NCI-H2227 treated with DMSO at 0.1 percent for 48 hours (cell line): ENCODE results near the gene SRGAP1.
"Not testable (repeated sequence)": the region's sequence is repeated elsewhere in the genome, so short reads cannot be mapped to it uniquely, and the experiment has no call there.

ENCODE experiments used
- DNase-seq: peaks from one replicate; lab custom pipeline; 2025; lab: John Stamatoyannopoulos, UW

Gene SRGAP1

DNA sequence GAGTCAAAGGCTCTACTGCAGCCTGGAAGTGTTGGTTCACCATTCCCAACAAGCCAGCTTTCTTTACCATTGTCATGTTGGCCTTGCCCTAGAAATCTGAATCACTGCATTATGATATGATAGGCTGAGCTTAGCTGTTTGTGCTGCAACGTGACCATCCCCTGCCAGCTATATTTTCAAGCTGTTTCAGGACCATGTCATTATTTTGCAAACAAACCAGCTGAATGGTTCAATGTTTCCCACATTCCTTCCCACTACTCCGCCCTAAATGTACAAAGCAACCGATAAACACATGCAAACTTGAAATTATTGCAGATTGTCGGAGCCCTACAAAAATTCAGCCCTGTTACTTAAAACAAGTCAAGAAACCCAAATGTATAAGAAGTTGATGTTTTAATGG lies 241.5 kb downstream of the SRGAP1 start:
- DNase-seq = no peak

DNA sequence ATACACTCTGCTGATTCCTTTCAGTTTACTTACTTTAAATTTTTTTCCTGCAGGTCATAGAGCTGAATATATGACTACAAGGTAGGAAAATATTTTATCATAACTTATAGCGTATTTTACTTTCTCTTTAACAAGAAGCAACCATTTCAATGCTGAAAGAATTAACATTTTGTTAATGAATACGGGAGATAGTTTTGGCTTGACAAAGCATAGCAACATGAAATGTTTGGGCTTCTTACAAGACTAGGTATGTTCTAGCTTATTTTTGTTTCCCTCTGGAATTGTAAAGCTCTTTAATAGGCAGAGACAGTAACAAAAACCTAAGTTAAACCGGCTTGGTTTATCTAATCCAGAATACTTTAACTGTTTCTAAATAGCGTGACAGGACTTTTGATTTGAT lies 242.4 kb downstream of the SRGAP1 start:
- no peak for DNase-seq

DNA sequence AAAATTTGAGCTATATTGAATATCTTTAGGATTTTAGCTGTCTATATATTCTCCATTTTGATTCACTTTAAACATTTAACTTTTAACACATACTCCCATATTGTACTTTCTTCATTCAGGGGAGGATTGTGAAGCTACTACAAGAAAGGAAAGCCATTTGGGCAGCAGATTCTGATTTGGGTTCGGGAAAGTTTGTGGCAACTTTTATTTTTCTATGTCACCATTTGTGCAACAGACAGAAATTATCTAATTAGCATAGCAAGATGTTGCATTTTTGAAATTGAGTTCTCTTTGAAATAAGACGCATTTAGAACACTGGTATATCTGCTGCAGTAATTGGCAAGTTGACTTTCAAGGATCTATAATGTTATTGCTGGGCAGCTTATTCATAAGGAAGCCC lies 243.3 kb downstream of the SRGAP1 start:
- DNase-seq = no peak

DNA sequence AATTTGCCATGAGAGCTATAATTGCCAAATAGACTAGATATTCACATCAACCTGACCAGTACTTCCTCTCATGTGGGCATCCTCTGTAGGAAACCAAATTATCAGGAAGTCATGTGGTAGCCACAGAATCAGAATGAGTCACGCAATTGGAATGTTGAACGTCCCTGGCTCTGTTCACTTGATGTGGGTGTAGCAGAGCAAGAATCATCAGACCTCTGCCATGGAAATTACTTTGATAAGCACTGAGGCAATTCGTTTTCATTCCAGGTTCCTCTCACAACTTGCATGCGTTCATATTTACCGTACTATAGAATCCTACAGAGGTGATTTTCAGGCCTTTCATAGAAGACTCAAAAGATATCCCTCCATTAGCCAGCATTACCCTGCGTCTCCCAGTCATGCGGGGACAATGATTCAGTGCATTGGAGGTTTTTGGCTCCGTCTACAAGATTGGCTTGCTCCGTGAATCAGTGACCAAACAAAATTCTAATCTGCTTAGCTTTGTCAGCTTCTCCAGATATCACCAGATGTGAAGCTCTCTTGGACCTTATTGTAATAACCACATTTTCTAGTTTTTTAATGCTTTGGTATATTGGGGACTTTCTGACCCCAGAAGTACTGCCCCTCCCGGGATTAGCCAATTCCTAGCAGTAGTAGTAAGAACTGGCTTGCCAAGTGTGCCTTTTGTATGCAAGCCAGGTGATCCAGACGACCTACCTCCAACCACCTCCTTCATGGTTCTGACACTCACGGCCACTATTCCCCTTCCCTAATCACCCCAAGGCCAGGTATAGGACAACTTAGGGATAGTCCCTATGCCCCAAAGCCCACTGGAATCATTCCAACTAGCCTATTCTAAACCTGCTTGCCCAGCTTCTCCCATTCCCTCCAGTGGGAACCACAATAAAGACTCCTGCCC lies 244.2 kb downstream of the SRGAP1 start:
- peak; percentile 48 for DNase-seq

DNA sequence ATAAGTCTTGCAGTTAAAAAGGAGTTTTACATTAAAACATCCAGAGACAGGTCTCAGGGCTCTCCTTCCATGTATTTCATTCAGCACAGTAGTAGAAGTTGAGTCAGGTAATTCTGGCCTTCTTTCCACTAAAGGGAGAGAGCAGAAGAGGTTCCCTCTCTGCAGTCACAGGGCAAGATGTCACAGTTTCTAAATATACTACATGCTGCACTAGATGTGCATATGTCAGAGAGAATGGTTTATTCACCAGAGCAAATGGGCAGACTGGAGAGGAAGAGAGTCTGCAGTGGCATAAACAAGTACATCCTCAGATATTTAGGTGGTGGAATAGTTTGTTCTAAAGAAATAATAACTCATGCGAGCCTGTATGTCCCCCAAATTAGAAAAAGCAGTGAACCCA lies 245.5 kb downstream of the SRGAP1 start:
- DNase-seq = no peak

DNA sequence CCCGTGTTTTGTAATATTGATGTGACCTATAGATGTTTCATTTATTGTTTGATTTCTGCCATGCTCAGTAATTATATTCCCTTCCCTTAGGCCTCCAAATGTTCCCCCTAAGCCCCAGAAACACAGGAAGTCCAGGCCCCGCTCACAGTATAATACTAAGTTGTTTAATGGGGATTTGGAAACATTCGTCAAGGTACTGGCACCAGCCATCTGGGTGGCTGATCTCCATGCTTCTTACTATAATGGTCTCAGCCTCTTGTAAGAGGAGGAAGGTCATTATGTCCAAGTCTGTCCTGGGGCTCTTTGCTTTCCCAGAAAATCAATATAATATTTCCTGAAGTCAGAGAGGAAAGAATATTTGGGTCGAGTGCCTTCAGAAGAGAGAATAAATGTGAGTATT lies 246.7 kb downstream of the SRGAP1 start:
- DNase-seq = peak; percentile 44

DNA sequence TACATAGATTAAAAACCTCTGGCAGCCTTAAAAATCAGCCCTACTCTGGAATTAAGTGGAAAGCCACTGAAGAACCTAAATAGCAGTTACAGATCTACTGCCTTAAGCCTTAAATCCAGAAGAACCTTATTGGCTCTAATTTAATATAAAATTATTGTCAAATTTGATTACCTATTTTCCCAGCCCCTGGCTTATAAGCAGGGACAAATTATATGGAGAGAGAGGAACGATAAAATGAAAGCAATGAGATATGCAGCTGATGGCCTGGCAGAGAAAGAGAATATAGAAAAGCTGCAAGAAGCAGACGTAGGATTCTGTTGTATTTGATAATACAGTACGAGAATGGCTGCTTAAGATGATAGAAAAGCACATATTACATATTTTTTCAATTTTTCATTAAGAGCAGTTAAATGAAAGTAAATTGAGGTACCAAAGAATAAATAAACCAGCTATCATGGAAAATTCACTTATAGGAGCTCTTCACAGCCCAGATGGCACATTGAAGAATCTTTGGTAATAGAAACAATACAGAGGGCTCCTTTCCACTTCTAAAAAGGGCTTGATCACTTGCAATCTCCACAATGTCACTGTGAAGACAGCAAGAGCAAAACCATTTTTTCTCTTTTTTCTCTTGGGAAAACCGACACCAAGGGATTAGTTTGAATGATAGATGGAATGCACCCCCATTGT lies 248.2 kb downstream of the SRGAP1 start:
- no peak for DNase-seq

DNA sequence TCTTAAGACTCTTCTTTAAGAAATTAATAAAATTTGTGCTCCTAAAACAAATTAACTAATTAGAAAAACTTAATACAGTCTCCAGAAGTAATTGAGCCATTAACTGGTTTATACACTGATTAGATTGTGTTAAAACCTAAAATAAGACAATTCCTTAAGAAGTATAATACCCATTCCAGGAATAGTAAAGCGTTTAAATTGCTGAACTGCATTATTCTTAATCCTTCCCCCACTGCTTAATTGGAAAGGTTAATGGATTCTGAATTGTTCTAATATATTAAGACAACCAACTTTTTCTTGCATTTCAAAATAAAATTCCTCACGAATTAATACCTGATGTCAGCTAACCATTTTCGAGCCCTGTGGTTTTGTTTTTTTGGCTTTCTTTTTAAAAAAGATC lies 249.2 kb downstream of the SRGAP1 start:
- no peak for DNase-seq

DNA sequence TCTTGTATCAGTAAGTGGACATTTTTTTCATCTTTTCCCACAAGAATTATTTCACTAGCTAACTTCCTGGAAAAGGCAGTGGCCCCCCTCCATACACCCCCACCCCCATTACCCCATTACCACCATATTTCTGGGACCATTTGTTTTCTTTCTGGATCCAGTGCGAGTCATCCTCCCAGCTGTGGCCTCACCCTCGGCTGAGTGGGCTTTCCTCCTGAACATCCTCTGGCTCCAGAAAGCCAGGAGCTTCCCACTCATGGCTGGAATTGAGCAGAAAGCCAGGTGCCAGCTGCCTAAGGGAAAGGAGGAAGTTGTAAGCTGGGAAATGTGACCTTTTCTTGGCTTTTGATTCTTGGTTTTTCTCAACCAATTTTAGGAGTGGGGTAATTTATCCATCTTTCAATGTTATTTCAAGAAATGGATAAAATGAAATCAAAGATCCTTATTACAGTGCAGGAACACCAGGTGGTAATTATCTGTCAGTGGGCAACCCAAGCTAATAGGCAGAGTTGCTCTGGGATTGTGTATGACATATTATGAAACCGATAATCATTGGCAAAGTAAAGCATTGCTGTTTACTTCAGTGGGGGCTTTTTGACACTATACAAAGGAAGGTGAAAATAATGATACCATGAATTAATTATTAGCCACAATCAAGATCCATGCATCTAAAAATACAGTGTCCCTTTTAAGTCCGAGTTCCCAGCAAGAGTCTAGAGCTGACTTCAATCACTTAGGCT lies 253.0 kb downstream of the SRGAP1 start:
- peak; percentile 19 for DNase-seq

DNA sequence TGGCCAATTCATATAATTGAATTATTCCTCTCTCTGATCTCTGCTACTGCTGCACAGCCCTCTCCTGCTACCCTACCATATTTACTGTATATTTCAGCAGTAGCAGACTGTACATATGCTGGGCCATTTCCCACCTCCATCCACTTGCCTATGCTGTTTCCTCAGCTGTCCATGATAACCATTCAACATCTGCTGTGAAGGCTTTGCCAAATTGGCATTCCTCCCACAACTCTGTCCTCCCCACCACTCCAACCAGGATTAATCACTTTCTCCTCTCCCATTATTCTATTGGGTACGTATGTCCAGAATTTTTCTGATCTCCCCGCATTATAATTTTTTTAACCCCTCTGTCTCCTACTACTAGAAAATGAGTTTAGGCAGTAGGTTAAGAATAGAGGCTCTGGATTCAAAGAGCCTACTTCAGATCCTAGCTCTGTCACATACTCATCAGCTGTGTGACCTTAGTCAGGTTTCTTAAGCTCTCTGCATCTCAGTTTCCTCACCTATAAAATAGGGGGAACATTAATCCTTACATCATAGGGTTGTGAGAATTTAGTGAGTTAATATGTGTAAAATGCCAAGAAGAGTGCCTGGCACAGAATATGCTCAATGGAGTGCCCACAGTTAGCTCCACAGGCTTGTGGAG lies 254.3 kb downstream of the SRGAP1 start:
- no peak for DNase-seq

DNA sequence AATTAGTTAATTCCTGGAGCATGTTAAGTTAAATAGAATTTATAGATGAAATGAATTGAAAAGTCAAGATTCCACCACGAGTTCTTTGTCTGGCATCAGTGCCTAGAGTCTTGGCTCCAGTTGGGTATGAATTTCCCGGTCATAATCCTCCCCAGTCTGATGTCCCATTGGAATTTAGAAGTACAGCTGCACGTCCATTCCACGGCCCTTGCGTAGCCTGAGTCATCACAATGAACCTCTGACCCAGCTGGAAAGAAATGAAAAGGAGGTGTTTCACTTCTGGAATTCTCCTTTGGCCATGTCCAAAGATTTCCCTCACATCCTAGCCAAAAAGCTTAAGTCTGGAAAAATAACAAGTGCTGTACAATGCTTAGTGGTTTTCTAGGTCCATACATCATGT lies 254.9 kb downstream of the SRGAP1 start:
- DNase-seq = no peak

DNA sequence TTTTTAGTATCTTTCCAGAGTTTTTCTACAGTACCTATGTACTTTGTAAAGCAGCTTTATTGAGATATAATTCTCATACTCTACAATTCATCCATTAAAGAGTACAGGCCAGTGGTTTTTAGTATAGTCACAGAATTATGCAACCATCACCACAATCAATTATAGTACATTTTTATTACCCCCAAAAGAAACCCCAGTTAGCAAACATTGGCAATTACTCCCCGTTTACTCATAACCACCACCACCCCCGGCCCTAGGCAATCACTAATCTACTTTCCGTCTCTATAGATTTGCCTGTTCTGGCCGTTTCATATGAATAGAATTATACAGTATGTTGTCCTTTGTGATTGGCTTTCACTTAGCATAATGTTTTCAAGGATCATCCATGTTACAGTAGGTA lies 257.8 kb downstream of the SRGAP1 start:
- no peak for DNase-seq

DNA sequence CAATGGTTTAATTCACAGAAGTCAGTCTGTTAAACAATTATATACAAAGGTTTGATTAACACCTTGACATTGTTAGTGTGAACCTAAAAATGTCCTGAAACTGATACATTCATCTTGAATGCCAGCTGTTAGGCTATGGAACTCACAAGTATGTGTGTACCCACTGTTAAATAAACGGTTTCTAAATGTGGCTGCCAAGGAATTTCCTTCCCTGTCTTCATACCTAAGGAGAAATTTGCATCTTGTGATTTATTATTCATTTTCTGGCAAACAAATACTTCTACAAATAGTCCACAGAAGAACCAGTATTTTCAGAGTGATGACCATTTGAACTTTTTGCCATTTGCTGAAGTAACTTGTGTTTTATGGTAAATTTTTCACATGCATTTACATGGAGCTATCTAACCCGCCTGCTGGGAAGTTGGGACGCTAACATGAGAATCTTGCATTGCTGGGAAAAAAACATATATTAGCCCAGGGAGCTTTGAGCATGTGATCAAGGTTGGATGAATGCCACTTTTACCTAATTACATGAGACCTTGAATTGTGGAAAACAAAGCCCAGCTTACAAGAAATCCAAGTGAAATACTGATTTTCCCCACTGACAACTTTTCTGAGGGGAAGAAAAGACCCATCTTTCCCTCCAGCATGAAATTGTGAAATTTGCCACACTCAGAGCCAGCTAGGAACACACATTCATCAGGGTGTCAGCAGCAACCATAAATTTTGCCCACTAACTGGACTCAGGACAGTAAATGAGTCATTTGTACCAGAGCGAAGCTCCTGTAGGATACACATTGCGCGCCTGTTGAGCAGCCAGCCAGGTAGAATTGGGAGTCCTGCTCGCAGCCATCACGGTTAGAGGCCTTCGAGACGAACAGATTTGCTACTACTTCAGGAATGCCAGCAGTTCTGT lies 259.6 kb downstream of the SRGAP1 start:
- no peak for DNase-seq

DNA sequence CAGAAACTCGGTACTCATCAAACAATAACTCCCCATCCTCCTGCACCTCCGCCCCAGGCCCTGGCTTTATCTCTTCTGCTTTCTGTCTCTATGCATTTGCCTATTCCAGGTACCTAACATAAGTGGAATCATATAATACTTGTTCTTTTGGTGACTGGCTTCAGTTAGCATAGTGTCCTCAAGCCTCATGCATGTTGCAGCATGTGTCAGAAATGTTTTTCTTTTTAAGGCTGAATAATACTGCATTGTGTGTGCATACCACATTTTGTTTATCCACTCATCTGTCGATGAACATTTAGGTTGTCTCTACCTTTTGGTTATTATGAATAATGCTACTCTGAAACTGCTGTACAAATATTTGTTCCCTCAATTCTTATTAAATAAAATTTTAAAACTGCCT lies 260.5 kb downstream of the SRGAP1 start:
- DNase-seq = no peak

DNA sequence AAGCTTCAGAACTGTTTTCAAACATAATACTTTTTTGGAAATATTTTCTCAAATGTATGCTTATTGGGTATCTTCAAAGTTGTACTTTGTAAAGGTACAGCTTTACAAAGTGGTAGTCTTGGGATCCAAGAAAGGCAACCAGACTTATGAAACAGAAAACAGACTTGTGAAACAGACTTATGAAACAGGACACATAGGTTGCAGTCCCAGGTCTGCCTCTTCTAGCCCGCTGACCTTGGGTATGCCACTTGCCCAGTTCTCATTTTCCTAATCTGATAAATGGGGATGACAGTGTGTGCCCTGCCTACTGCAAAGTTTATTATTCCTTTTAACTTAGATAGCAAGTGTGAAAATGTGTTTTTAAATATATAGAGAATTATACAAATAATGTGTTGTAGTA lies 263.3 kb downstream of the SRGAP1 start:
- no peak for DNase-seq

DNA sequence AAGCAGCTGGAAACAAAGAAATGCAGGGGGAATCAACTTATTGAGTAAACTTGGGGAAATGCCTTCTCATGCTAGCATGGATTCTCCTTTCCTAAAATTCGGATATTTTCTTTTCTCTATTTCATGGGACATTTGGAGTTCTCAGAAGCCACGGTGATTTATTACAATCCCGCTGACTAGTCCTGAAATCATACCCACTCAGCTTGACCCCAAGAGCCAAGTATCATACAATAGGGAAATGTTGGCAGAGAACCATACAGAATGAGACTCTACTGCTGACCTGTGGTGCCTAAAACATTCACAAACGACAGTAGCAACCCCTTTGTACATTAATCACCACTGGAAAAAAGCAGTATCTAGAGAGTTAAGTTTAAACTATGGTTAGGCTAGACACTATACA lies 265.2 kb downstream of the SRGAP1 start:
- no peak for DNase-seq

DNA sequence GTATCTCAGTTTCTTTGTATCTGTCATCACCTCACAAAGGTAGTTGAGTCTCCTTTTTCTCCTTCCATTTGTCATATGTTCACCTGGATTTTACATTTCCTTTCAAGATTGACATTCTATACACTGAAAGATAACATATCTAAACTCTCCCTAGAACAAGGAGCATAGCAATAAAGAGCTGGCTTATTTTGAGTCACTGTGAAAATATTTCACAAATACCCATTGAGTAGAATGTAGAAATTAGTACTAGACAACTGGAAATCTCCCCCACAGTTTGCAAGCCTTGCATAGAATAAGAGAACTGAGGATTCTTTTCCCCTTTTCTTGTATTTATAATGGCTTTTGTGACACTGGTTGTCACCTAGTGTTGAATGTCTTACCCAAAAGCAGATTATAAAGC lies 266.4 kb downstream of the SRGAP1 start:
- no peak for DNase-seq

DNA sequence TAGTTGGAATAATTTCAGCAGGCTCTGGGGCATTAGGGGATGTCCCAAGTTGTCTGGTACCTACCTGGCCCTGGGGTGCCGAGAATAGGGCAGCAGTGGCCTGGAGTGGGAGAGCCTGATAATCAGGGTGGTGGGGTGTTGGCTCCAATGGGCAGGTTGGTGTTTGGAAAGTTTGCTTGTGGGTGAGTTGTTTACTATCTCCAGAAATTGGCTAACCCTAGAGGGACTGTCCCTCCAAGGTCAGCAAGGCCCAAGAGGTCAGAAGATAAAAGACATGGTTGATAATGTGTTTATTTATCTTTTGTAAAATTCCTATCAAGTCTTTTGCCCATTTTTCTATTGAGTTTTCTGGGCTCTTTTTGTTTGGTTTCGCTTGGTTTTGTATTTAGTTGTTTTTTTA lies 272.5 kb downstream of the SRGAP1 start:
- DNase-seq = no peak

DNA sequence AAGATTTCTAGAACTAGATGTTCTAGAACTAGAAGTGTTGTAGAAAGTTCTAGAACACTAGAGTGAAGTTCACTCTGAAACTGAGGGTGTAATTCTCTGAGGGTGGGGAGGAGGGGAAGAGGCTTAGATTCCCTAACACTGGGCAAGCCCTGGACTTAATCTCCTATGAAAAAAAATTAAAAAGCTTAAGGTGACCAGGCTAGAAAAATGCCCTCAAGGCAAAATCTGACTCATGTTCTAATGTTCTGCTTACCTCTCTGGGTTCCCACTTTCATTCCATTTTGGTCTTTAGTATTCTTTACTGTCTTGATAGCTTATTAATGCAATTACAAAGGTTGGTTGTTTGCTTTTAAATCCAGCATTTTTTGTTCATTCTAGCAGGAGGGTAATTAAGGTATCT lies 276.1 kb downstream of the SRGAP1 start:
- no peak for DNase-seq

DNA sequence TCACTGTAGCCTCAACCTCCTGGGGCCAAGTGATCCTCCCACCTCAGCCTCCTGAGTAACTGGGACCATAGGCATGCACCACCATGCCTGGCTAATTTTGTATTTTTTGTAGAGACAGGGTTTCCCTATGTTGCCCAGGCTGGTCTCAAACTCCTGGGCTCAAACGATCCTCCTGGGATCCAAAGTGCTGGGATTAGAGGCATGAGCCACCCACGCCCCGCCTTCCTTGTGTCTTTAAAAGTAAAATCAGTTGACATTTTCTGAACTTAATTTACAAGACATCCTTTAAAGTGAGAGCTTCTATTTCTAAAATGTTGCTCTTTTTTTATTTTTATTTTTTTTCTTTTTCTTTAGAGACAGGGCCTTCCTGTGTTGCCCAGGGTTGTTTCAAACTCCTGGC lies 276.6 kb downstream of the SRGAP1 start:
- DNase-seq = not testable (repeated sequence)

DNA sequence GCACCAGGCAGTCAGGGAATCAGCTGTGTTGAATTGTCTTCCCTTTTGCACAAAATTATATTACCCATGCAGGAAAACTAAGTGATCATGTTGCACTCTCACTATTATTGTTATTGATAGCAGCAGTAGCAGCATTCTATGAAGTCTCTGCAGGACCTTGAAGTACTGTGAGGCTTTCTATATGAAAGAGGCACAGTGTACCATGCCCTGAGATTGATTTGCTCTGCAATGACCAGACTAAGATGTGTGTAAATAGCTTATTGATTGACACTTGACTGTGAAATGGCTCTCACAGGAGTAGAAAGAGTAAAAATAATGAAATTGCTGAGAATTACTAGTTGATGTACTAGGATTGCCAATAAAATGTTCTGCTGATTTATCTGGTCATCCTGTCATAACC lies 277.7 kb downstream of the SRGAP1 start:
- DNase-seq = no peak
